HG02759 (cell line): ENCODE measurements around the gene CFAP97.
A peak's percentile ranks its signal among the peaks of the same experiment; 100 is the strongest.
"Not testable (repeated sequence)": the region's sequence is repeated elsewhere in the genome, so short reads cannot be mapped to it uniquely, and the experiment has no call there.

Source experiments
- ATAC-seq: cut with Tn5 transposase; IDR thresholded peaks from one replicate; pipeline ENCODE4 v1.9.1; 2021; ENCODE audit warnings: mild to moderate bottlenecking, moderate library complexity; ENCODE audit not compliant: unreplicated experiment

Gene CFAP97

DNA sequence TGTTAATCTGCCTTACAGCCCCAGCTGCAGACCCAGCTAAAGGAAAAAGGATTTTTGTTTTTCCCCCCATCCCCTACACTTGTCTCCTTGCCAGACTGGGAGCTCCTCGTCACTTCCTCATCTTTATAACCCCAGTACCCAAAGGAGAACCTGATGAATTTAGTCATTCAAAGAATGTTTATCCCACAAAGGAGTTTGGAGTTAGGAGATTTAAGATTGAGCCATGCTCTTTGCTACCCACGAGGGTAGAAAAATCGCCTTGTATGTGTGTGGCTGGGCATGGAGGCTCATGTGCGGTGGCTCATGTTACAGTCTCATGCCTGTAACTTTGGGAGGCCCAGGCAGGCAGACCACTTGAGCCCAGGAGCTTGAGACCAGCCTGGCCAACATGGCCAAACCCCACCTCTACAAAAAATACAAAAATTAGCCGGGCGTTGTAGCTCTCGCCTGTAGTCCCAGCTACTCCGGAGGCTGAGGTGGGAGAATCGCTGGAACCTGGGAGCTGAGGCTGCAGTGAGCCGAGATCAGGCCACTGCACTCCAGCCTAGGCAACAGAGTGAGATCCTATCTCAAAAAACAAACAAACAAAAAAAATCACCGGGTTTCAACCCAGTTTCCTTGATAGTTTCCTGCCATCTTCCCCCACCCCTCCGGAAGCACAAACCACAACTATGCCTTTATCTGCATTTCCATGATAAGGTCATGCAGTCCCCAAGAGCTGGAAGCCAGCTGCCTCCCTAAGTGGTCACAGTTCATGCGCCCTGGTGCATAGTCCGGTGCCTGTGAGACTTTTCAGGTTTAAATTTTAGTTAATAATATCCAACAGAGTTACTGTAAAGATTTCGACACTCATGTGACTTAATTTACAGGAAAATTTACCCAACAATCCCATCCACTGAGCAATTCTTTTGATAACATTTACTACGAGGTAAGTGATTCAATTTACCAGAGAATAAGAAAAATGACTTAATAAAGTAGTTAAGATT is 1.5 kb downstream of the CFAP97 start:
- no peak for ATAC-seq

DNA sequence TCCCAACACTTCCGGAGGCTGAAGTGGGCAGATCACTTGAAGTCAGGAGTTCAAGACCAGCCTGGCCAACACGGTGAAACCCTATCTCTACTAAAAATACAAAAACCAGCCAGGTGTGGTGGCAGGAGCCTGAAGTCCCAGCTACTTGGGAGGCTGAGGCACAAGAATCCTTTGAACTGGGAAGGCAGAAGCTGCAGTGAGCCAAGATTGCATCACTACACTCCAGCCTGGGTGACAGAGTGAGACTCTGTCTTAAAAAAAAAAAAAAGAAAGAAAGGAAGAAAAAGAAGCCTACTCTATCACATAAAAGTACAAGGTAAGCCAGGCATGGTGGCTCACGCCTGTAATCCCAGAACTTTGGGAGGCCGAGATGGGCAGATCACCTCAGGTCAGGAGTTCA is 5.6 kb downstream of the CFAP97 start:
- ATAC-seq = not testable (repeated sequence)

DNA sequence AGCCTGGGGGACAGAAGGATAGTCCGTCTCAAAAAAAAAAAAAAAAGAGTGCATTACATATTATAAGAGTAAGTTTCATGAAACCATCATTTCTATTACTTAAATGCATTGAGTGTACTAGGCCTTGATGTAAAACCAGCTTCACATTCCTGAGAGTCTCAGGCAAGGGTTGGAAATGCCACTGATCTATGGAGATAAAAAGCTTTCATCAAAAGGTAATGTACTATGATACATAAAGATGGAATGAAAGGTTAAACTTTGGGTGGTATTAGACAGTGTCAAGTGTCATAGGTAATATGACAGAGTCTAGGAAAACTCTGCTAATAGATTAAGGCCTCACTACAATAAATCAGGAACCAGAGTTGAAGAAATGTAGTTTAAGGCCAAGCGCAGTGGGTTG is 7.4 kb downstream of the CFAP97 start:
- no peak for ATAC-seq

DNA sequence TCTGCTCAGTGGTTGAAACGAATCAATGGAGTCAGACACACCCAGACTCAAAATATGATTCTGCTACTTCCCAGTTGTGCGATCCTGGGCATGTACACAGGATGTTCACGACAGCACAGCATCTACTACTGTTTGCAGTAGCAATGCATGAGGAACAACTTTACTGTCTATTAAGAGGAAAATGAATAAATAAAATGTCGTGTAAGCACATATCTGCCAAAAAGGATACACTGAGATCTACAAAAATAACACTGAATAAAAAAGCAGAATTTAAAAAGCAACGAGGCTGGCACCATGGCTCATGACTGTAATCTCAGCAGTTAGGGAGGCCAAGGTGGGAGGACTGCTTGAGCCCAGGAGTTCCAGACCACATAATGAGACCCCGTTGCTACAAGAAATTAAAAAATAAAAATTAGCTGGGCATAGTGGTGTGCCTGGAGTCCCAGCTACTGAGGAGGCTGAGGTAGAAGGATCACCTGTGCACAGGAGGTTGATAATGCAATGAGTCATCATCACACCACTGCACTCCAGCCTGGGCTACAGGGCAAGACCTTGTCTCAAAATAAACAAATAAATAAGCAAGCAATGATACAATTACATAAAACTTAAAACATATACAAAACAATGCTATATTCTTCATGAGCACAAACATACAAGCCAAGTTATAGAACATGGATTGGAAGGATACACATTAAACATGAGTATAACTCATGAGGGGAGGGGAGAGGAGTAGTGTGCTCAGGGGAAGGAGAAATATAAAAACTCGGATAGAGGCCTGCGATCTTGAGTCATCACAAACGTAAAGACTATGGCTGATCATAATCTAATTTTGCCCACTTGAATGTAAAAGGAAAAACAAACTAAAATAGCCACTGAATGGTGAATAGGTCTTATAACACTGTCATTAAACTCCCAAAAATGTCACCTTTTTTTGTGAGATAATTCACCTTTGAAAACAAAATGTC is 8.6 kb downstream of the CFAP97 start:
- ATAC-seq = no peak

DNA sequence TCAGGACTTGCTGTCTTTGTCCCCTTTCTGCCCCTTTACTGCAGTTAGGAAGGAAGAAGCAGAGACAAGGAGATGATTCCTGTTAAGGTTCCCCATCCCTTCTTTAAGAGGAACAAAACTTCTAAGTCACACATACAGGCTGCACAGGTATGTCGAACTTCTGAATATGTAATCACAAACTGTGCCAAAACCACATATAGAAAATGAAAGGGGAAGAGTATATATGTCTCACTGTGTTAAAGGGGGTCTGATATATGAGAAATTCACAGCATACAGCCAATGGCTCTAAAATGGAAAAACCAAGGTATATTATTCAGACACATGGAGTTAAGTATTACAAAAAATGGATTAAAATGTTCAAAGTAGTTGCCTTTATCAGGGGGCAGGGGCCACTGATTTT is 11.7 kb downstream of the CFAP97 start:
- peak; percentile 83 for ATAC-seq

DNA sequence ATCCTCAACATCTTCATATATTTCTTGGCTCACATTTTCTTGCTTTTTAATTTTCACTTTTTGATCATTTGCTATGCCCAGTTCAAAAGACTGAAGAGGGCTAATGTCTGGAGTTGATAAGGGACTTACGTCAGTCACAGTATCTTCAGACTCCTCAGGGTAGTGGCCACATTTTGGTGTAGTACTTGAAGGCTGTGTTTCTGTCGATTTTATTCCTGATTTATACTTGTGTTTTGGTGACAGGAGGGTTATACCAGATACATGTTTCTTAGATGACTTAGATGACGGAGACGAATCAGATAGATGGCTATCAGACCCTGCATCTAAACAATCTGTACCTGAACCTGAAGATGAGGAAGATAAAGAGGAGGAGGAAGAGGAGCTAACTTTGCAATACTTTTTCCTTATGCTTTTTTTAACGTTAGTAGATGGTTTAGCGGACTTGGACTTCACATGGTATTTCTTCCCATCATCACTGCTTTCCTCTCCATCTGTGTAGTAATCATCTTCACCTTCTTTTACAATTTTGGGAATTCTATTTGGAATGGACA is 13.4 kb downstream of the CFAP97 start:
- ATAC-seq = no peak

DNA sequence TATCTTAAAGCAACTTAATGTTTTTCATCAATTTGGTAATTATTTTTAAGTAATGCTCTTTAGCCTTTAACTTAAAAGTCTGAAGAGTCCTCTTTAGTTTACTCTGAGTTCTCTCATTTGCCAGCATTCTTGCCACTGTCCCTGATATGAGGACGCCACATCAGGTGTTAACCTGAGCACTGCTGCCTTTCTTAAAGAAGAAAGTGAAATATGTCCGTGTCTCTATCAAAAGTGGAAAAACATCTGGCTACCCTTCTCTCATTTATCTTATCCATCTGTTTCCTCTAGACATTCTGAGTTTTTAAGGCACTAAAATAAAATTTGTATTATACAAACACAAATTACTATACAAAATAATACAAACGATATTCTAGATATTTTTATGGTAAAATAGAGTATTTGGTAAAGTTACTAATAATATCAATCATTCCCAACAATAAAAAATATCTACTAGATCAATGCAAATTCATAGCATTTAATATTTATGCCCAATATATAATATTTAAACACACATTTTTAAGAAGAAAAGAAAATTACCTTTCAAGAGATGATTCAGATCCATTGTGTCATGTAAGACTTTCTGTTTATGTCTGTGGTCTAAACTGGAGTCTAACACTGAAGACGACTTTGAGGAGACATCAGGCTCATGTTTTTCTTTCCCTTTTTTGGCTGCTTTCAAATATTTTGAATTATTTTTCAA is 14.0 kb downstream of the CFAP97 start:
- ATAC-seq = no peak

DNA sequence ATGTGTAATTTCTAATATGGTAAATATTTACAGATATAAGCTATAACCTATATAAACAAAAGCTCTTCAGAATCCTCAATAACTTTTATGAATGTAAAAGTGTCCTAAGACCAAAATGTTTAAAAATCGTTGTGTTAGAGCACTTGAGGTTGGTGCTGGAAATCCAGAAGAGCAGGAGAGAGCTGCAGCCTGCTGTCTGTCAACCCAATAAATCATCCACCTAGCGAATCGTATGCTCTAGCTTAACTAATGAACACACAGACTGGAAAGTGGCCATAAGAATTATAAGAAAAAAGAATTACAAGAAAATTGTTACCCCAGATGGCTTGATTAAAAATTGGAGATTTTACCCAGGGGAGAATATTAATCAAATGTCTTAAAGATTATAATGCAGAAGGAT is 17.0 kb downstream of the CFAP97 start:
- no peak for ATAC-seq

DNA sequence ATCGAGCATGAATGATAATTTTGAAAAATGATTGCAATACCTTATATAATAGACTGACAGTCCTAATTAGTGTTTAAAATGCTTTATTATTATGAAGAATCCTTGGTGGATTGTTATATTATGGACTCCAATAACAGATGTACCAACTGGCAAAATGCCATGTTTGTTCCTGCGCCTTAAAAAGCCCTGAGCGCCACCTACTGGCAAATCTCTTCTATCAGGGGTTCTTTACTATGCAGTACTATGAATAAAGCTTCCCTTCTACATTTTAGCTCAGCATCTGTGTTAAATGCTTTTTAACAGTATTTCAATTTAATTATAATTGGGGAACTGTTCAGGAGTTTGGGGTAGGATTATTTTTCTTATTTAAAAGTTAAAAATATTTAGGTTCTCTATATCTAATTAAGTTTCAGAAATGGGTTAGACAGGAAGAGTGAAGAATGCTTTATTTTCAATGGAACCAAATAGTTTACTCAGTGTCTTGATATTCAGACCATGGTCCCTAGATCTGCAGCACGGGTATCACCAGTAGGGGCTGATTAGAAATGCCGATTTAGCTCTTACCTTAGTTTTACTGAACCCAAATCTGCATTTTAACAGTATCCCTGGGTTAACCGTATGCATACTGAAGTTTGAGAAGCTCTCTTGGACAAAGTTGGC is 20.0 kb downstream of the CFAP97 start:
- ATAC-seq = peak; percentile 60

DNA sequence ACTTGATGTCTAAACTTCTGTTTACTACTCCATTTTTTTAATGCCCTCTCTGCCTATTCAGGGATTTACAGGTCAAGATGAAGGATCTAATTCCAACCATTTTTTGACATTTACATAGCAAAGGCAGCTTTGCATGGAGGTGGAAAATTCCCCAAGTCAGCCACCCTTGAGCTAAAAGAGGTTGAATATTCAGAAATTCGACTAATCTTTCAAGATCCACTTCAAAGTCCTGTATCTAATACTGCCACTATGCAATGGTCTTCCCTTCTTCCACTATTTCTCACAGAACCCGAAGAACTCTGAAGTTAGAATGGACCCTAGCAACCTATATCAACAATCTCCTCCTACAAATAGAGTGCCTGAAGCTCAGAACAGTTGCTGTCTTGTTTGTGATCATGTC is 21.6 kb downstream of the CFAP97 start:
- no peak for ATAC-seq

DNA sequence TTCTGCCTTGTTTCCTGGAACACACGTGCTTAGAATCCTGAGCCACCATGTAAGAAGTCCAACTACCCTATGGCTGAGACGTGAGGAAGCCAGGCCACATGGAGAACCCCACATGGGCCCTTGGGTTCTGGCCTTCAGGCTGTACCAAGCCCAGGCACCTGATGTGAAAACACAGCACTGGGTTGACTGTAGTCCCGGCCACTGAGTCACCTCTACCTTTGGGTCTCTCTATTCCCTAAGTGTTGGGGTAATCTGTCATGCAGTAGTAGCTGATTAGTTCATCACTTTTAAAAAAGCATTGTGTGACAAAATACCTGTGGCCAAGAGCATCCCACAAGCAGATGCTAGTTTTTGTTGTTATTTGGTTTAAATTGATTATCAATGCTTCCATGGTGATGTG is 24.3 kb downstream of the CFAP97 start:
- ATAC-seq = no peak

DNA sequence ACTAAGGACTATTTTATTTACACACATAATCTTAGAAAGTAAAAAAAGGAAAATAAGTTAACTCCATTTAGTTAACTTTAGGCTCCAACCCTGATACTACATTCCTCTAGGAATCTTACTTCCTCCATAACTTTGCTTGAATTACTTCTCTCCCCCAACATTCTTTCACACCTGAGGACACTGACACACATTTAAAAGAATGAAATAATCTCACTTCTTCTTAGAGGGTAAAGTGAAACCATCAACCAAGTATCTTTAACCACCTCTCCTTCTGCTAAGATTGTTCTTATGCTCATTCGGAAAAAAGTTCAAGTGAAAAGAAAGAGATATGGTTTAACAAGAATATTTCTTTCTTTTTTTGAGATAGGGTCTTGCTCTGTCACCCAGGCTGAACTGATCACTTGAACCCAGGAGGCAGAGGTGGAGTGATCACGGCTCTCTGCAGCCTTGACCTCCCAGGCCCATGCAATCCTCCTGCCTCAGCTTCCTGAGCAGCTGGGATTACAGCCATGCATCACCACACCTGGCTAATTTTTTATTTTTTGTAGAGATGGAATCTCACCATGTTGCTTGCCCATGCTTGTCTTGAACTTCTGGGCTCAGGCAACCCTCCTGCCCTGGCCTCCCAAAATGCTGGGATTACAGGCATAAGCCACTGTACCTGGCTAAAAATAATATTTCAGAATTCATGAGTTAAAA is 32.3 kb downstream of the CFAP97 start:
- ATAC-seq = peak; percentile 86

DNA sequence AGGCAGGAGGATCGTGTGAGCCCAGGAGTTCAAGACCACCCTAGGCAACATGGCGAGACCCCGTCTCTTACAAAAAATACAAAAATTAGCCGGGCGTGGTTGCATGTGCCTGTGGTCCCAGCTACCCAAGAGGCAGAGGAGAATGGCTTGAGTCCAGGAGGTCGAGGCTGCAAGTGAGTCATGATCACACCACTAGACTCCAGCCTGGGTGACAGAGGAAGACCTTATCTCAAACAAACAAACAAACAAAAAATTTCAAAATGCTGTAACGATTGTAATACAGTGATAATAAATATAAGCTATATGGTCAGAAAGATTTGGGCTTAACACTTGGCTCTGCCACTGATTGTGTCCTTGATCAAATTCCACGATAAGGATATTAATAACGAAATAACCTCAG is 36.6 kb downstream of the CFAP97 start:
- no peak for ATAC-seq

DNA sequence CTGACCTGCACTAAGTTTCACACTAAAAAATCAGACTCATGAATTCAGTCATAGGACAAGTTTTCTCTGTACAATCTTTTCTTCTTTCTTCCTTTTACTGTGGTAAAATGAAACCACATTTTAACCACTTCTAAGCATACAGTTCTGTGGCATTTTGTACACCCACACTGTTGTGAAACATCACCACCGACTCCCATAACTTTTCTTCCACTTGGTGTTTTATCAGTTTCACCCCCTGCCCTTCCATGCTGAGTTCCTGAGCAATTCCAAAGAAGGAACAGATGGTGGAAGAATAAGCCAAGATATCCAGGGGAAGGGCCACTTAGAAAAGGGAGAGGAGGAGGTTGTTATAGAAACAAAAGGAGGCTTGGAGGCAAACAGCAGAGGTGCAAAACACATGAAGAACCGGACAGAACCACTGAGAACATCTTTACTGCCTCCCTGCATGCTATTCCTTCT is 38.2 kb downstream of the CFAP97 start:
- ATAC-seq = peak; percentile 98

DNA sequence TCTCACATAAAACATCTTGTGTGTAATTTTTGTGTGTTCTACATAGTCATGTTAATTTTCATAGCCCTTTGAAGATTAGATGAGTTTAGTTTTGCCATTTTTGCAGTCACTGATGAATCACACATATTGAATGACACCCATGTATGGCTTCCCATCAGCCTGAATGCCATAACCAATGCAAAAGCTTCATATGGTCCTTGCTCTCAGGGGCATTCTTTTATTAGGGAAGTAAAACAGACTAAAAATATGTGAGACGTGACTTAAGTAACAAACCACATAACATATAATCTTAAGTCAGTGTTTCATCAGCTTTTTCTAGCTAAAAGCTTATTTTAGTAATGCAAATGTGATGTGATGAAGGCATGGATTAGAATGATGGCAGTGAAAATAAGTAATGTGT is 52.5 kb downstream of the CFAP97 start:
- ATAC-seq = no peak

DNA sequence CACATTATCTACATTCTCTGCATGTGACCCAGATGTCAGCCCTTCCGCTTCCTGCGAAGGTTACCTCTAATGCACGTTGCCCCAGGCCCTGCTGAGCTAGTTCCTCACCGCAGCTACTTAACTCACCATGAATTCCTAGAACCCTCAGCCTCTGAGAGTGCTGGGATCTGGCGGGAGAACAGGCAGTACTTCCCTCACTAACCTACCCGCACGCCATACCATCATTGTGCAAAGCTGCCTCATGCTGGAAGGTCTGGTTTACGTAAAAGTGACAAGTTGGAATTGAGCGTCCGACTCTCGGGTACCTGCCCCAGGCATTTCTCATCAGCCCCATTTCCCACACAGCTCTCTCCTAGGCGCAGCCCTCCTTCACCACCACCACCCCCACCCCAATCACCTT is 54.4 kb downstream of the CFAP97 start:
- ATAC-seq = no peak

DNA sequence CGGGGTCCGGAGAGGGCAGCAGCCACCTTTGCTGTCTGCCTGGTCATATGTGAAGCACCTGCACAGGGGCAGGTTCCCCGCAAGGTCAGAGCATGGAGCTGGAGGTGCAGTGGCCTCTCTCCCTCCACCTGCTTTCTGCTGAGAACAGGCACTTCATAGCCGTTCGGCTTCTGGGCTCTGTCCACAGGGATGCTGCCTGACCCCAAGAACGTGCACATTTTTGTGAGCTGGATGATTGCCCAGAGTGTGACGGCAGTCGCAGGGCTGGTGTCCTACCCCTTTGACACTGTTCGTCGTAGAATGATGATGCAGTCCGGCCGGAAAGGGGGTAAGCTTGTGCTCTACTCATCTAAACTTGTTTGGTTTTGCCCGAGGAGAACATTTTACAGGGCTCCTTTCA is 58.2 kb downstream of the CFAP97 start:
- ATAC-seq = no peak

DNA sequence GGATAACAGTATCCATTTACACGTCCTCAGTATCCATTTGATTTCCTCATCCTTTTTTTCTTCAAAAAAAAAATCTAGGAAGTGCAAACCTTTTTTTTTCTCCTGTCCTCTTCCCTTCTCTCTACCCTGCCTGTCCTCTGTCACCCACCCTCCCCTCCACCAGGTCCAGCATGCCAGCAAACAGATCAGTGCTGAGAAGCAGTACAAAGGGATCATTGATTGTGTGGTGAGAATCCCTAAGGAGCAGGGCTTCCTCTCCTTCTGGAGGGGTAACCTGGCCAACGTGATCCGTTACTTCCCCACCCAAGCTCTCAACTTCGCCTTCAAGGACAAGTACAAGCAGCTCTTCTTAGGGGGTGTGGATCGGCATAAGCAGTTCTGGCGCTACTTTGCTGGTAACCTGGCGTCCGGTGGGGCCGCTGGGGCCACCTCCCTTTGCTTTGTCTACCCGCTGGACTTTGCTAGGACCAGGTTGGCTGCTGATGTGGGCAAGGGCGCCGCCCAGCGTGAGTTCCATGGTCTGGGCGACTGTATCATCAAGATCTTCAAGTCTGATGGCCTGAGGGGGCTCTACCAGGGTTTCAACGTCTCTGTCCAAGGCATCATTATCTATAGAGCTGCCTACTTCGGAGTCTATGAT is 59.1 kb downstream of the CFAP97 start:
- ATAC-seq = no peak

DNA sequence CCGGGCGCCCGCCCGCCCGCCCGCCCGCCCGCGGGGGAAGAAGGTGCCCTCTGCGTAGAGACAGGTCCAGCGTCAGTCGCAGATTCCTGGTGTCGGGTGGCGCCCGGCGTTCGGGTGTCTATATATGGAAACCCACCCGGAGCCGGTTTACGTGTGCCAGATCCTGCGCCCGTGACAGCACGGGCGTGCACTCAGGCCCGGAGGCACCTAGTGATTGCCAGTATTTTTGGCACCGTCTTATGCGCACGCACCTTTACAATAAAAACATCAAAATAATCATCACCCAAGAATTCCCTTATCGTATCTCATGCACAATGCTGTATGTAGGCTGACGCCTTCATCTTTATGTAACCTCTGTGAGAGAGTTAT is 60.2 kb downstream of the CFAP97 start:
- no peak for ATAC-seq
